Measurements from ENCODE around the gene GSTM1. TPM values are rescaled to one million over a fixed set of nuclear protein-coding genes. Genes with fewer than 3 reads are reported as not detected.

Gene GSTM1
- total RNA-seq = 10 to 100 TPM in 1 of 4 donors, not detected in 3; 18.1 TPM

- WGBS, 2 donors (ENCODE audit: low coverage in 1 of 2) = 12% methylated on average over 16 of the region's 46 CpGs; no CpG with 5 or more reads in 1 of the 2 donors
- no peaks in the 10 kb centered on the region for H3K4me1 ChIP-seq
- no peaks in the 10 kb centered on the region for H3K9me3 ChIP-seq
- H3K36me3 ChIP-seq = no peaks in the 10 kb centered on the region
- intact Hi-C loops (cut with DNase I; ENCODE audit: low total_unique reads) (no loop called here), in situ Hi-C loops (cut with MboI; ENCODE audit: low pct_ligation_motif_present in 1 of 4, low pct_unique_long_range_greater_than_20kb in 1 of 4, low sequenced_read_pairs in 3 of 4) (no loop called here)
- no peaks in the 10 kb centered on the region for H3K27me3 ChIP-seq
- peak; percentile 83 for DNase-seq
- H3K27ac ChIP-seq = peak within 1 kb of the TSS in 1 of 4 donors; percentile 79
- TF ChIP-seq POLR2AphosphoS5 (IDR thresholded peaks at IDR 0.05) (no peak), POLR2A (IDR thresholded peaks at IDR 0.05) (no peak), EP300 (IDR thresholded peaks at IDR 0.05; ENCODE audit: low read depth) (no peak)
- TF ChIP-seq, protein P1, sequence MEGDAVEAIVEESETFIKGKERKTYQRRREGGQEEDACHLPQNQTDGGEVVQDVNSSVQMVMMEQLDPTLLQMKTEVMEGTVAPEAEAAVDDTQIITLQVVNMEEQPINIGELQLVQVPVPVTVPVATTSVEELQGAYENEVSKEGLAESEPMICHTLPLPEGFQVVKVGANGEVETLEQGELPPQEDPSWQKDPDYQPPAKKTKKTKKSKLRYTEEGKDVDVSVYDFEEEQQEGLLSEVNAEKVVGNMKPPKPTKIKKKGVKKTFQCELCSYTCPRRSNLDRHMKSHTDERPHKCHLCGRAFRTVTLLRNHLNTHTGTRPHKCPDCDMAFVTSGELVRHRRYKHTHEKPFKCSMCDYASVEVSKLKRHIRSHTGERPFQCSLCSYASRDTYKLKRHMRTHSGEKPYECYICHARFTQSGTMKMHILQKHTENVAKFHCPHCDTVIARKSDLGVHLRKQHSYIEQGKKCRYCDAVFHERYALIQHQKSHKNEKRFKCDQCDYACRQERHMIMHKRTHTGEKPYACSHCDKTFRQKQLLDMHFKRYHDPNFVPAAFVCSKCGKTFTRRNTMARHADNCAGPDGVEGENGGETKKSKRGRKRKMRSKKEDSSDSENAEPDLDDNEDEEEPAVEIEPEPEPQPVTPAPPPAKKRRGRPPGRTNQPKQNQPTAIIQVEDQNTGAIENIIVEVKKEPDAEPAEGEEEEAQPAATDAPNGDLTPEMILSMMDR (IDR thresholded peaks at IDR 0.05) = peak in 1 of 5 experiments; percentile 25
- H3K4me3 ChIP-seq = no peak within 1 kb of the TSS
These were observed at the start of gene GSTM1 for GRCh38 chr1:109687641-109688499. Gene GSTM1, plus strand, starts transcription at chr1:109687817. Its CDS starts 57 bp downstream, at chr1:109687874.

GRCh38 chr1:109639063-109639840 is 48.4 kb upstream of the GSTM1 start:
- Histone ChIP-seq H3K36me3 (no peaks in the 10 kb centered on the region), H3K4me1 (peaks cover 7 to 15% (median 10%) of the 10 kb centered on the region in 4 donors), H3K27ac (no peak overlapping the region), H3K4me3 (no peak overlapping the region), H3K9me3 (no peaks in the 10 kb centered on the region), H3K27me3 (no peaks in the 10 kb centered on the region)
- in situ Hi-C loops (cut with MboI; ENCODE audit: low pct_ligation_motif_present in 1 of 4, low pct_unique_long_range_greater_than_20kb in 1 of 4, low sequenced_read_pairs in 3 of 4) (loop anchor here in 1 of 4 donors (10.0 kb wide), 1 partner anchor 346 kb away; the partner anchor contains the start of gene AHCYL1), intact Hi-C loops (cut with DNase I; ENCODE audit: low total_unique reads) (no loop called here)
- DNase-seq = no peak
- WGBS, 2 donors (ENCODE audit: low coverage in 1 of 2) = 81 to 82% methylated on average over 4 to 9 of the region's 9 CpGs
- no peak for TF ChIP-seq POLR2A (IDR thresholded peaks at IDR 0.05)
- TF ChIP-seq, protein P1 (IDR thresholded peaks at IDR 0.05) = no peak
- TF ChIP-seq POLR2AphosphoS5 (IDR thresholded peaks at IDR 0.05) = no peak
- no peak for TF ChIP-seq EP300 (IDR thresholded peaks at IDR 0.05; ENCODE audit: low read depth)

DNA sequence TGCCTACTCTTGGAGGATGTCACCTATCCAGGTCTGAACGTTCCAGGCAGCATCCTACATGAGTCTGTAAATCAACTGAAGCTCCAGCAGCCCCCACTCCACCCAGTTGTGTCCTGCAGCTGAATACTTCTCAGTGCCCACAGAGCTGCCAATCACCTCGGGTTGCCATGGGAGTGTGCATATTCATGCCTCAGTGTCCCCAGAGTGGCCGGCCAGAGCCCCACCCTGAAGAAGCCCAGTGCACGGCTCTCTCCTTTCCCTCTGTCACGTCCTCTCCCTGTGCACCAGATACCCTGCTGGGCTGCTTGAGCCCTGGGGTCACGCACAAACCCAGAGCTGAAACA is 47.8 kb upstream of the GSTM1 start:
- Histone ChIP-seq H3K4me3 (no peak overlapping the region), H3K27me3 (no peaks in the 10 kb centered on the region), H3K27ac (no peak overlapping the region), H3K9me3 (no peaks in the 10 kb centered on the region), H3K4me1 (peaks cover 6 to 15% (median 8%) of the 10 kb centered on the region in 4 donors), H3K36me3 (no peaks in the 10 kb centered on the region)
- intact Hi-C loops (cut with DNase I; ENCODE audit: low total_unique reads) = loop anchor here (5.0 kb wide), 1 partner anchor 132 kb away; no protein-coding TSS in a partner anchor
- in situ Hi-C loops (cut with MboI; ENCODE audit: low pct_ligation_motif_present in 1 of 4, low pct_unique_long_range_greater_than_20kb in 1 of 4, low sequenced_read_pairs in 3 of 4) = loop anchor here in 2 of 4 donors (5.0 to 10.0 kb wide), 2 partner anchors 132 to 345 kb away; partner anchors contain the start of gene AHCYL1 (in 1 of the 2)
- DNase-seq = peak; percentile 7
- WGBS, 2 donors (ENCODE audit: low coverage in 1 of 2) = 52% methylated on average over 6 of the region's 6 CpGs; no CpG with 5 or more reads in 1 of the 2 donors
- TF ChIP-seq EP300 (IDR thresholded peaks at IDR 0.05; ENCODE audit: low read depth) (no peak), POLR2A (IDR thresholded peaks at IDR 0.05) (no peak), POLR2AphosphoS5 (IDR thresholded peaks at IDR 0.05) (no peak)

DNA sequence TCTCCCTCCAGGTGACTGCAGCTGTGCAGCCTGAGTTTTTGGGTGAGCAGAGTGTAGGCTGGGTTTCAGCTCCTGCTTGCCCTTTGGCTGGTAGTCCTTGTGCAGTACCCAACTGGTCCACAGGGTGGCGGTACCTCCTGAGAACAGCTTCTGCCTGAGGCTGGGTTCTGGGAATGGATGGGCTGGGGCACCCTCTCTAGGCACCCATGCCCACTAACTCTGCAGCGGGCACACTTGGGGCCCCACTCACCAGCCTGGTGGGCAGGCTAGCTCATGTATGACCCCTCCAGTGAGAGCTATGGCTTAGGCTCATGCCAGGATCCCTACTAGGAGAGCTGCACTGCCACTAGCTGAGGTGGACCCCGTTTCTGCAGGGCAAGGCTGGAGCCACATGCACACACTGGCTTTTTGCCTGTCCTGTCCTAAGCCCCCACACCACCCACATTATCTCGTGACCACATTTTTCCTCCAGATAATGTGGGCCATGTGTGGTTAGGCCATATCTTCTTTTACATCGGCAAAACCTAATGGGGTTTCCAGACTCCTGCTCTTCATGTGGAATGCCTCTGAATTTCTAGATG is 47.2 kb upstream of the GSTM1 start:
- Histone ChIP-seq H3K4me3 (no peak overlapping the region), H3K27me3 (no peaks in the 10 kb centered on the region), H3K27ac (no peak overlapping the region), H3K9me3 (no peaks in the 10 kb centered on the region), H3K4me1 (peaks cover 6 to 15% (median 8%) of the 10 kb centered on the region in 4 donors), H3K36me3 (no peaks in the 10 kb centered on the region)
- intact Hi-C loops (cut with DNase I; ENCODE audit: low total_unique reads) = loop anchor here (5.0 kb wide), 1 partner anchor 132 kb away; no protein-coding TSS in a partner anchor
- 35% methylated on average over 5 of the region's 5 CpGs; no CpG with 5 or more reads in 1 of the 2 donors for WGBS, 2 donors (ENCODE audit: low coverage in 1 of 2)
- peak; percentile 93 for DNase-seq
- in situ Hi-C loops (cut with MboI; ENCODE audit: low pct_ligation_motif_present in 1 of 4, low pct_unique_long_range_greater_than_20kb in 1 of 4, low sequenced_read_pairs in 3 of 4) = loop anchor here in 1 of 4 donors (5.0 kb wide), 1 partner anchor 132 kb away; no protein-coding TSS in a partner anchor
- TF ChIP-seq POLR2AphosphoS5 (IDR thresholded peaks at IDR 0.05) (no peak), POLR2A (IDR thresholded peaks at IDR 0.05) (no peak), EP300 (IDR thresholded peaks at IDR 0.05; ENCODE audit: low read depth) (no peak)
- TF ChIP-seq, protein P1 (IDR thresholded peaks at IDR 0.05) = peak; percentile 89 to 99 (median 97)
